Measurements from ENCODE around the gene PGBD1.

Gene PGBD1

GRCh38 chr6:28240471-28240870 lies 40.9 kb upstream of the PGBD1 start:
- no peak for TF ChIP-seq FOXP2 (optimal IDR thresholded peaks at IDR 0.05; ENCODE audit: borderline replicate concordance, extremely low read depth, extremely low read length, insufficient read depth)
- no peak for TF ChIP-seq POLR2AphosphoS5 (IDR thresholded peaks at IDR 0.05; ENCODE audit: low read depth, low read length)
- TF ChIP-seq SIN3A (IDR thresholded peaks at IDR 0.05; ENCODE audit: borderline replicate concordance, insufficient read depth, low read length), result no peak
- TF ChIP-seq TAF1 (IDR thresholded peaks at IDR 0.05; ENCODE audit: borderline replicate concordance, insufficient read depth, low read length), result no peak
- TF ChIP-seq, protein P1, sequence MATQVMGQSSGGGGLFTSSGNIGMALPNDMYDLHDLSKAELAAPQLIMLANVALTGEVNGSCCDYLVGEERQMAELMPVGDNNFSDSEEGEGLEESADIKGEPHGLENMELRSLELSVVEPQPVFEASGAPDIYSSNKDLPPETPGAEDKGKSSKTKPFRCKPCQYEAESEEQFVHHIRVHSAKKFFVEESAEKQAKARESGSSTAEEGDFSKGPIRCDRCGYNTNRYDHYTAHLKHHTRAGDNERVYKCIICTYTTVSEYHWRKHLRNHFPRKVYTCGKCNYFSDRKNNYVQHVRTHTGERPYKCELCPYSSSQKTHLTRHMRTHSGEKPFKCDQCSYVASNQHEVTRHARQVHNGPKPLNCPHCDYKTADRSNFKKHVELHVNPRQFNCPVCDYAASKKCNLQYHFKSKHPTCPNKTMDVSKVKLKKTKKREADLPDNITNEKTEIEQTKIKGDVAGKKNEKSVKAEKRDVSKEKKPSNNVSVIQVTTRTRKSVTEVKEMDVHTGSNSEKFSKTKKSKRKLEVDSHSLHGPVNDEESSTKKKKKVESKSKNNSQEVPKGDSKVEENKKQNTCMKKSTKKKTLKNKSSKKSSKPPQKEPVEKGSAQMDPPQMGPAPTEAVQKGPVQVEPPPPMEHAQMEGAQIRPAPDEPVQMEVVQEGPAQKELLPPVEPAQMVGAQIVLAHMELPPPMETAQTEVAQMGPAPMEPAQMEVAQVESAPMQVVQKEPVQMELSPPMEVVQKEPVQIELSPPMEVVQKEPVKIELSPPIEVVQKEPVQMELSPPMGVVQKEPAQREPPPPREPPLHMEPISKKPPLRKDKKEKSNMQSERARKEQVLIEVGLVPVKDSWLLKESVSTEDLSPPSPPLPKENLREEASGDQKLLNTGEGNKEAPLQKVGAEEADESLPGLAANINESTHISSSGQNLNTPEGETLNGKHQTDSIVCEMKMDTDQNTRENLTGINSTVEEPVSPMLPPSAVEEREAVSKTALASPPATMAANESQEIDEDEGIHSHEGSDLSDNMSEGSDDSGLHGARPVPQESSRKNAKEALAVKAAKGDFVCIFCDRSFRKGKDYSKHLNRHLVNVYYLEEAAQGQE (IDR thresholded peaks at IDR 0.05; ENCODE audit: insufficient read depth in 1 of 2, low read depth in 2 of 2, low read length in 2 of 2), result no peak

GRCh38 chr6:28243946-28244345 lies 37.4 kb upstream of the PGBD1 start:
- TF ChIP-seq, protein P1 (IDR thresholded peaks at IDR 0.05; ENCODE audit: insufficient read depth in 1 of 2, low read depth in 2 of 2, low read length in 2 of 2), result no peak
- no peak for TF ChIP-seq POLR2AphosphoS5 (IDR thresholded peaks at IDR 0.05; ENCODE audit: low read depth, low read length)
- TF ChIP-seq TAF1 (IDR thresholded peaks at IDR 0.05; ENCODE audit: borderline replicate concordance, insufficient read depth, low read length), result no peak
- TF ChIP-seq SIN3A (IDR thresholded peaks at IDR 0.05; ENCODE audit: borderline replicate concordance, insufficient read depth, low read length), result no peak
- TF ChIP-seq FOXP2 (optimal IDR thresholded peaks at IDR 0.05; ENCODE audit: borderline replicate concordance, extremely low read depth, extremely low read length, insufficient read depth), result no peak

- TF ChIP-seq, protein P1 (IDR thresholded peaks at IDR 0.05; ENCODE audit: insufficient read depth in 1 of 2, low read depth in 2 of 2, low read length in 2 of 2), result no peak
- TF ChIP-seq POLR2AphosphoS5 (IDR thresholded peaks at IDR 0.05; ENCODE audit: low read depth, low read length) (no peak), FOXP2 (optimal IDR thresholded peaks at IDR 0.05; ENCODE audit: borderline replicate concordance, extremely low read depth, extremely low read length, insufficient read depth) (no peak)
Observed at GRCh38 chr6:28245206-28245941, 36.0 kb upstream of the PGBD1 start.

- TF ChIP-seq POLR2AphosphoS5 (IDR thresholded peaks at IDR 0.05; ENCODE audit: low read depth, low read length), result no peak
- no peak for TF ChIP-seq TAF1 (IDR thresholded peaks at IDR 0.05; ENCODE audit: borderline replicate concordance, insufficient read depth, low read length)
- no peak for TF ChIP-seq SIN3A (IDR thresholded peaks at IDR 0.05; ENCODE audit: borderline replicate concordance, insufficient read depth, low read length)
- TF ChIP-seq, protein P1 (IDR thresholded peaks at IDR 0.05; ENCODE audit: insufficient read depth in 1 of 2, low read depth in 2 of 2, low read length in 2 of 2), result no peak
- no peak for TF ChIP-seq FOXP2 (optimal IDR thresholded peaks at IDR 0.05; ENCODE audit: borderline replicate concordance, extremely low read depth, extremely low read length, insufficient read depth)
Observed at GRCh38 chr6:28248916-28249315, 32.5 kb upstream of the PGBD1 start.

Measured in PFSK-1 (cell line).